ENCODE data around the gene TMEM132D. TPM values are rescaled to one million over a fixed set of nuclear protein-coding genes. Genes with fewer than 3 reads are reported as not detected.

The TMEM132D gene
- total RNA-seq, 2 donors from 2014 or later: not detected

GRCh38 chr12:129527506-129527905, 376.3 kb downstream of the TMEM132D start:
- H3K36me3 ChIP-seq: no peaks in the 10 kb centered on the region
- H3K4me3 ChIP-seq: no peak overlapping the region
- no peaks in the 10 kb centered on the region for H3K9me3 ChIP-seq
- no peak for DNase-seq (ENCODE audit: low spot score)
- no peaks in the 10 kb centered on the region for H3K27me3 ChIP-seq
- H3K4me1 ChIP-seq: no peaks in the 10 kb centered on the region
- H3K27ac ChIP-seq: no peak overlapping the region
- no peak for TF ChIP-seq CTCF (IDR thresholded peaks at IDR 0.05)

GRCh38 chr12:129523621-129524020, 380.2 kb downstream of the TMEM132D start:
- H3K27me3 ChIP-seq: no peaks in the 10 kb centered on the region
- H3K4me3 ChIP-seq: no peak overlapping the region
- no peak for DNase-seq (ENCODE audit: low spot score)
- H3K27ac ChIP-seq: no peak overlapping the region
- no peaks in the 10 kb centered on the region for H3K9me3 ChIP-seq
- no peak for TF ChIP-seq CTCF (IDR thresholded peaks at IDR 0.05)
- H3K36me3 ChIP-seq: no peaks in the 10 kb centered on the region
- no peaks in the 10 kb centered on the region for H3K4me1 ChIP-seq

GRCh38 chr12:129520739-129521138, 383.1 kb downstream of the TMEM132D start:
- no peak for DNase-seq (ENCODE audit: low spot score)
- H3K36me3 ChIP-seq: no peaks in the 10 kb centered on the region
- H3K27me3 ChIP-seq: no peaks in the 10 kb centered on the region
- peaks cover 0 to 9% of the 10 kb centered on the region in 2 donors for H3K9me3 ChIP-seq
- no peak overlapping the region for H3K4me3 ChIP-seq
- TF ChIP-seq CTCF (IDR thresholded peaks at IDR 0.05): no peak
- no peaks in the 10 kb centered on the region for H3K4me1 ChIP-seq
- no peak overlapping the region for H3K27ac ChIP-seq

- H3K4me1 ChIP-seq: no peaks in the 10 kb centered on the region
- H3K27me3 ChIP-seq: no peaks in the 10 kb centered on the region
- peaks cover 0 to 12% of the 10 kb centered on the region in 2 donors for H3K9me3 ChIP-seq
- no peak for TF ChIP-seq CTCF (IDR thresholded peaks at IDR 0.05)
- no peaks in the 10 kb centered on the region for H3K36me3 ChIP-seq
- H3K4me3 ChIP-seq: no peak overlapping the region
- DNase-seq (ENCODE audit: low spot score): no peak
- H3K27ac ChIP-seq: no peak overlapping the region
Observed at GRCh38 chr12:129503802-129504201, 400.0 kb downstream of the TMEM132D start.

- no peak for TF ChIP-seq CTCF (IDR thresholded peaks at IDR 0.05)
Observed at GRCh38 chr12:129496226-129496625, 407.6 kb downstream of the TMEM132D start.

GRCh38 chr12:129494766-129495165, 409.1 kb downstream of the TMEM132D start:
- no peak overlapping the region for H3K4me3 ChIP-seq
- H3K27me3 ChIP-seq: no peaks in the 10 kb centered on the region
- no peak for TF ChIP-seq CTCF (IDR thresholded peaks at IDR 0.05)
- DNase-seq (ENCODE audit: low spot score): no peak
- H3K36me3 ChIP-seq: no peaks in the 10 kb centered on the region
- H3K27ac ChIP-seq: no peak overlapping the region
- no peaks in the 10 kb centered on the region for H3K9me3 ChIP-seq
- no peaks in the 10 kb centered on the region for H3K4me1 ChIP-seq

More at GRCh38 chr12:129496226-129496625, 407.6 kb downstream of the TMEM132D start:
- Histone ChIP-seq H3K4me3 (no peak overlapping the region), H3K36me3 (no peaks in the 10 kb centered on the region), H3K27ac (no peak overlapping the region), H3K4me1 (no peaks in the 10 kb centered on the region), H3K27me3 (no peaks in the 10 kb centered on the region), H3K9me3 (no peaks in the 10 kb centered on the region)
- no peak for DNase-seq (ENCODE audit: low spot score)
